Measurements from ENCODE around the gene GRID2. TPM values are rescaled to one million over a fixed set of nuclear protein-coding genes. Genes with fewer than 3 reads are reported as not detected.

GRID2 gene
- total and polyA plus RNA-seq, 7 experiments from 2014 or later: not detected

- no peaks in the 10 kb centered on the region for H3K4me1 Mint-ChIP-seq
Observed at GRCh38 chr4:93648258-93648657, 1344.5 kb downstream of the GRID2 start.

GRCh38 chr4:93649828-93650227 is 1346.1 kb downstream of the GRID2 start:
- CTCF ChIA-PET: no interaction called here

More at GRCh38 chr4:93648258-93648657, 1344.5 kb downstream of the GRID2 start:
- intact Hi-C loops (cut with micrococcal nuclease): no loop called here
- ChIA-PET POLR2A (no interaction called here), CTCF (no interaction called here)
- Mint-ChIP-seq H3K4me3 (no peak overlapping the region), H3K27ac (no peak overlapping the region), H3K36me3 (no peaks in the 10 kb centered on the region), H3K9me3 (peaks cover 0 to 6% (median 0%) of the 10 kb centered on the region in 11 donors), H3K27me3 (no peaks in the 10 kb centered on the region)
- no peaks in the 10 kb centered on the region for H3K27me3 ChIP-seq (ENCODE audit: control insufficient read depth in 2 of 2, insufficient read depth in 2 of 2, low read length in 2 of 2)
- no peak overlapping the region for H3K27ac ChIP-seq (ENCODE audit: low read depth, low read length)
- no peak for DNase-seq
- H3K36me3 ChIP-seq (ENCODE audit: control insufficient read depth in 2 of 3, insufficient read depth in 3 of 3, low read length in 3 of 3): no peaks in the 10 kb centered on the region
- no peaks in the 10 kb centered on the region for H3K4me1 ChIP-seq (ENCODE audit: control insufficient read depth in 2 of 2, insufficient read depth in 2 of 2, low read length in 2 of 2)
- no peaks in the 10 kb centered on the region for H3K9me3 ChIP-seq (ENCODE audit: control insufficient read depth in 2 of 3, low read length in 3 of 3)
- ATAC-seq: no peak
- no peak overlapping the region for H3K4me3 ChIP-seq (ENCODE audit: low read length)

GRCh38 chr4:93654211-93654610 is 1350.4 kb downstream of the GRID2 start:
- H3K9me3 ChIP-seq (ENCODE audit: control insufficient read depth in 2 of 3, low read length in 3 of 3): no peaks in the 10 kb centered on the region
- Mint-ChIP-seq H3K4me1 (no peaks in the 10 kb centered on the region), H3K4me3 (no peak overlapping the region), H3K27me3 (no peaks in the 10 kb centered on the region), H3K36me3 (no peaks in the 10 kb centered on the region), H3K9me3 (peaks cover 0 to 11% (median 0%) of the 10 kb centered on the region in 11 donors), H3K27ac (no peak overlapping the region)
- H3K4me3 ChIP-seq (ENCODE audit: low read length): no peak overlapping the region
- CTCF ChIA-PET: no interaction called here
- no peaks in the 10 kb centered on the region for H3K36me3 ChIP-seq (ENCODE audit: control insufficient read depth in 2 of 3, insufficient read depth in 3 of 3, low read length in 3 of 3)
- no peak for ATAC-seq
- no peaks in the 10 kb centered on the region for H3K27me3 ChIP-seq (ENCODE audit: control insufficient read depth in 2 of 2, insufficient read depth in 2 of 2, low read length in 2 of 2)
- H3K4me1 ChIP-seq (ENCODE audit: control insufficient read depth in 2 of 2, insufficient read depth in 2 of 2, low read length in 2 of 2): no peaks in the 10 kb centered on the region
- intact Hi-C loops (cut with micrococcal nuclease): no loop called here
- no peak for DNase-seq
- POLR2A ChIA-PET: no interaction called here
- H3K27ac ChIP-seq (ENCODE audit: low read depth, low read length): no peak overlapping the region

More at GRCh38 chr4:93649828-93650227, 1346.1 kb downstream of the GRID2 start:
- Mint-ChIP-seq H3K27ac (no peak overlapping the region), H3K36me3 (no peaks in the 10 kb centered on the region), H3K4me1 (no peaks in the 10 kb centered on the region), H3K4me3 (no peak overlapping the region), H3K27me3 (no peaks in the 10 kb centered on the region), H3K9me3 (peaks cover 0 to 11% (median 0%) of the 10 kb centered on the region in 11 donors)
- Histone ChIP-seq H3K36me3 (ENCODE audit: control insufficient read depth in 2 of 3, insufficient read depth in 3 of 3, low read length in 3 of 3) (no peaks in the 10 kb centered on the region), H3K4me3 (ENCODE audit: low read length) (no peak overlapping the region), H3K27ac (ENCODE audit: low read depth, low read length) (no peak overlapping the region), H3K9me3 (ENCODE audit: control insufficient read depth in 2 of 3, low read length in 3 of 3) (no peaks in the 10 kb centered on the region), H3K4me1 (ENCODE audit: control insufficient read depth in 2 of 2, insufficient read depth in 2 of 2, low read length in 2 of 2) (no peaks in the 10 kb centered on the region), H3K27me3 (ENCODE audit: control insufficient read depth in 2 of 2, insufficient read depth in 2 of 2, low read length in 2 of 2) (no peaks in the 10 kb centered on the region)
- no peak for ATAC-seq
- POLR2A ChIA-PET: no interaction called here
- DNase-seq: no peak
- intact Hi-C loops (cut with micrococcal nuclease): no loop called here

DNA sequence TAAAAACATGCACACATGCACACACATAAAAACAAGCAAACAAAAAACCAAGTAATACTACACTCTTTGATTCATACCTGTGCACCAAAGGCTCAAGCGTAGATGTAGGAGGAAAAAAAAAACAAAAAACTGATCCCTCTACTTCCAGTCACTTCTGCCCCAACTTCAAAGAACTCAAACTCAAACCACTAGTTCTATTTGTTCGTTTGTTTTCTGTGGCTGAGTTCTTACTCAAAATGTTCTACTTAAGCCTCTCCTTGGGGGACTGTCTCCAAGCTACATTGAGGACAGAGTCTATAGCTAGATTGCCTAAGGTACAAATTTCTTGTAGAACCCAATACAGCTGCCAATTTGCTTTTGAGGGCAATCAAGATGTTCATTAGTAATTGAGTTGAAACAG is 1353.8 kb downstream of the GRID2 start:
- Histone ChIP-seq H3K27me3 (ENCODE audit: control insufficient read depth in 2 of 2, insufficient read depth in 2 of 2, low read length in 2 of 2) (no peaks in the 10 kb centered on the region), H3K4me1 (ENCODE audit: control insufficient read depth in 2 of 2, insufficient read depth in 2 of 2, low read length in 2 of 2) (no peaks in the 10 kb centered on the region), H3K4me3 (ENCODE audit: low read length) (no peak overlapping the region), H3K36me3 (ENCODE audit: control insufficient read depth in 2 of 3, insufficient read depth in 3 of 3, low read length in 3 of 3) (no peaks in the 10 kb centered on the region), H3K27ac (ENCODE audit: low read depth, low read length) (no peak overlapping the region), H3K9me3 (ENCODE audit: control insufficient read depth in 2 of 3, low read length in 3 of 3) (no peaks in the 10 kb centered on the region)
- intact Hi-C loops (cut with micrococcal nuclease): no loop called here
- no peak for ATAC-seq
- Mint-ChIP-seq H3K4me3 (no peak overlapping the region), H3K27ac (no peak overlapping the region), H3K4me1 (no peaks in the 10 kb centered on the region), H3K36me3 (no peaks in the 10 kb centered on the region), H3K27me3 (no peaks in the 10 kb centered on the region), H3K9me3 (peaks cover 0 to 18% (median 0%) of the 10 kb centered on the region in 11 donors)
- no peak for DNase-seq
- POLR2A ChIA-PET: interaction anchor here (0.6 kb wide), 1 partner anchor 87 kb away, joined by 4 read pairs; no protein-coding TSS in a partner anchor
- CTCF ChIA-PET: interaction anchor here (0.7 kb wide), 1 partner anchor 1419 kb away, joined by 5 read pairs; no protein-coding TSS in a partner anchor

GRCh38 chr4:93658443-93658842 is 1354.7 kb downstream of the GRID2 start:
- no peaks in the 10 kb centered on the region for H3K9me3 ChIP-seq (ENCODE audit: control insufficient read depth in 2 of 3, low read length in 3 of 3)
- ChIA-PET POLR2A (no interaction called here), CTCF (no interaction called here)
- no peaks in the 10 kb centered on the region for H3K36me3 ChIP-seq (ENCODE audit: control insufficient read depth in 2 of 3, insufficient read depth in 3 of 3, low read length in 3 of 3)
- H3K27me3 Mint-ChIP-seq: no peaks in the 10 kb centered on the region
- H3K4me3 ChIP-seq (ENCODE audit: low read length): no peak overlapping the region
- no peaks in the 10 kb centered on the region for H3K36me3 Mint-ChIP-seq
- H3K27me3 ChIP-seq (ENCODE audit: control insufficient read depth in 2 of 2, insufficient read depth in 2 of 2, low read length in 2 of 2): no peaks in the 10 kb centered on the region
- peaks cover 0 to 16% (median 0%) of the 10 kb centered on the region in 11 donors for H3K9me3 Mint-ChIP-seq
- no peak overlapping the region for H3K27ac ChIP-seq (ENCODE audit: low read depth, low read length)
- no peaks in the 10 kb centered on the region for H3K4me1 ChIP-seq (ENCODE audit: control insufficient read depth in 2 of 2, insufficient read depth in 2 of 2, low read length in 2 of 2)
- no peaks in the 10 kb centered on the region for H3K4me1 Mint-ChIP-seq
- ATAC-seq (no peak), DNase-seq (no peak)
- H3K4me3 Mint-ChIP-seq: no peak overlapping the region
- H3K27ac Mint-ChIP-seq: no peak overlapping the region
- intact Hi-C loops (cut with micrococcal nuclease): no loop called here

DNA sequence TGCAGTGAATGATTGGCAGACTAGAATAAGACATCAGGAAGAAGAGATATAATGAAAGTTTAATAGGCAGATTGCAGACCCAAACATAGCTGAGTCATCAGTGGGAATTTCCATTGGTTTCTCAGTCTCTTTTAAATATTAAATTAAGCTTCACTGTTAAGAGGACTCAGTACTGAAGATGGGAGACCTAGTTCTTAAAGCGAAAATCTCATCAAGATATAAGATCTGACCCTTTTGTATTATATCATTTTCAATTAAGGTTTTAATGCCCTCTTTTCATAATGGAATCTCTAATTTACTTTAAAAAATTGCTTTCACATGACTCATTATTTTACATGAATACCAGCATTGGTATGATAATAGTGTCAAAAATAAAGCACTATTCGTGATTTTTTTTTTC is 1355.9 kb downstream of the GRID2 start:
- Mint-ChIP-seq H3K27ac (no peak overlapping the region), H3K4me1 (no peaks in the 10 kb centered on the region), H3K36me3 (no peaks in the 10 kb centered on the region), H3K4me3 (no peak overlapping the region), H3K9me3 (peaks cover 0 to 10% (median 0%) of the 10 kb centered on the region in 11 donors), H3K27me3 (no peaks in the 10 kb centered on the region)
- no peak overlapping the region for H3K4me3 ChIP-seq (ENCODE audit: low read length)
- H3K36me3 ChIP-seq (ENCODE audit: control insufficient read depth in 2 of 3, insufficient read depth in 3 of 3, low read length in 3 of 3): no peaks in the 10 kb centered on the region
- ChIA-PET POLR2A (no interaction called here), CTCF (no interaction called here)
- H3K27me3 ChIP-seq (ENCODE audit: control insufficient read depth in 2 of 2, insufficient read depth in 2 of 2, low read length in 2 of 2): no peaks in the 10 kb centered on the region
- intact Hi-C loops (cut with micrococcal nuclease): no loop called here
- no peaks in the 10 kb centered on the region for H3K9me3 ChIP-seq (ENCODE audit: control insufficient read depth in 2 of 3, low read length in 3 of 3)
- DNase-seq (no peak), ATAC-seq (no peak)
- H3K27ac ChIP-seq (ENCODE audit: low read depth, low read length): no peak overlapping the region
- H3K4me1 ChIP-seq (ENCODE audit: control insufficient read depth in 2 of 2, insufficient read depth in 2 of 2, low read length in 2 of 2): no peaks in the 10 kb centered on the region

DNA sequence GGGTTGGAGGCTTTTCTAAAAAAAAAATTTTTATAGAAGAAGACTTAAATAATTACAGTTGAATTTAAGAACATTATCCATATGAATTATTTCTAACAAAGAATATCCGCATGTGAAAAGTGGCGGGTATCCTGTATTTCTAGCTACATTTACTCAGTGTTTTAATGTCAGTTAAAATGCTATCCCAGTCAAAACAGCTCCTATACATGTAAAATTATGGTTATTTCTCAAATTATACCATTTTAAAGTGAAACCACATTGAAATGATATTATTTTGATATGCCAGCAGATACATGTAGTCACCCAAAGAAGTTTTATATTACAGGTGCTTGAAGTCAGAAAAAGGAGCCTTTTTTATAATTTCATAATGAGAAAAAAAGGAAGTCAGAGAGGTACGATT is 1356.3 kb downstream of the GRID2 start:
- Histone ChIP-seq H3K27me3 (ENCODE audit: control insufficient read depth in 2 of 2, insufficient read depth in 2 of 2, low read length in 2 of 2) (no peaks in the 10 kb centered on the region), H3K36me3 (ENCODE audit: control insufficient read depth in 2 of 3, insufficient read depth in 3 of 3, low read length in 3 of 3) (no peaks in the 10 kb centered on the region), H3K27ac (ENCODE audit: low read depth, low read length) (no peak overlapping the region), H3K4me1 (ENCODE audit: control insufficient read depth in 2 of 2, insufficient read depth in 2 of 2, low read length in 2 of 2) (no peaks in the 10 kb centered on the region), H3K9me3 (ENCODE audit: control insufficient read depth in 2 of 3, low read length in 3 of 3) (no peaks in the 10 kb centered on the region), H3K4me3 (ENCODE audit: low read length) (no peak overlapping the region)
- intact Hi-C loops (cut with micrococcal nuclease): no loop called here
- POLR2A ChIA-PET: no interaction called here
- ATAC-seq (no peak), DNase-seq (no peak)
- H3K27me3 Mint-ChIP-seq: no peaks in the 10 kb centered on the region
- H3K36me3 Mint-ChIP-seq: no peaks in the 10 kb centered on the region
- CTCF ChIA-PET: no interaction called here
- H3K27ac Mint-ChIP-seq: no peak overlapping the region
- H3K4me1 Mint-ChIP-seq: no peaks in the 10 kb centered on the region
- H3K9me3 Mint-ChIP-seq: peaks cover 0 to 10% (median 0%) of the 10 kb centered on the region in 11 donors
- H3K4me3 Mint-ChIP-seq: no peak overlapping the region
